Measurements from ENCODE around the gene ADAMTS14. TPM values are rescaled to one million over a fixed set of nuclear protein-coding genes. Genes with fewer than 3 reads are reported as not detected.
A peak's percentile ranks its signal among the peaks of the same experiment; 100 is the strongest.

ADAMTS14 gene
- total RNA-seq, 1 donor from 2014 or later: 1.9 TPM

DNA sequence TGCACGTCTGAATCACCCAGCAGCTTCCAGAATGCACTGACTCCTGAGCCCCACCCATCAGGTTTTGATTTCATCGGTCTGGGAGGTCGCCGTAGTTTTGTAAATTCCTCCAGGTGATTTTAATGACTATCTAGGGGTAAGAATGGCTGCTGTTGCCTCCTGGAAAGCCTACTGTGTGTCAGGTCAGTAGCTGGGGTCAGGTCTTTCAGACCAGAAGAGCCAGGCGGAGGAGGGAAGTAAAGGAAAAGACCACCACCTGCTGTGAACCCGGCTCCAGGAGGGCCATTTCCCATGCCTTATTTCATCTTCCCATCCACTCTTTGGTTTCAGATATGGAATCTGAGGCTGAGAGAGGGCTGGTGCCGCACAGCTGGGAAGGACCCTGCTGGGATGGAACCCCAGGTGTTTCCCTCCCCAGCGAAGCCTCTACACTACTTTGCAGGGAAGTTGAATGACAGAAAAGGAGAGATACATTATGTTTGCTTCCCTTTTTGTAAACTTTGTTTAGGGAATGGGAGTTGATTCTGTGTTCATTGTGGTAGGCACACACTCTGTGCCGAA, 19.8 kb downstream of the ADAMTS14 start:
- no peak for DNase-seq (ENCODE audit: low read depth)

DNA sequence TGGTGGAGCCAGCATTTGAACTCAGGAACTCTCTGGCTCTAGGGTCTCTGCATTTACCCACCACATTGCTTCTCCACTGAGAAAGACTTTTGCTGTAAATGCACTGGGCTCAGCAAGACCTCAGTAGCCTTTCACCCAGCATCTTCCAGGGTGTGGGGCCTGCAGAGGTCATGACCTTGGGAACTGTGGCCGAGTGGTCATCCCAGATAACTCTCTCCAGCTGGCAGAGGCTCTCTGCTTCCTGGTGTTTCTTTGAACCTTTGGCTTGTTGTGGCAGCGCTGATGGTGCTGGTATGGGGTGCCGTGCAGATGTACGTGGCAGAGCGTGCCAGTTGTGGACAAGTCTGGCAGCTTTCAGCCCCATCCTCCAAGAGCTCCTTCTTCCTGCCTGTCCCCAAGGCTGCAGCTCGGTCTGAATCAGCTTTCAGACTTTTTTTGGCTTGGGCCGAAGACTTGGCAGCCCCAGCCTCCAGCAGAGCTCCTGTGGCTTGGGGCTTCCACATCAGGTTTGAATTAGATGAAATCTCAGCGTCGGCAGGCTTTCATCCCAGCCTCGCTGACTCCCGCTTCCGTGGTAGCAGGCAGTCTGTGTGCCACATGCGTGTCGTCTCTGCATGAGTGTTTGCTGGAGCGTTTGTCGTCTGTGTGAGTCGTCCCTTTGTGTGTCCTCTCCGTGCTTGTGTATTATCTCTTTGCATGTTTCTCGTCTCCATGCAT, 21.5 kb downstream of the ADAMTS14 start:
- DNase-seq (ENCODE audit: low read depth): no peak

DNA sequence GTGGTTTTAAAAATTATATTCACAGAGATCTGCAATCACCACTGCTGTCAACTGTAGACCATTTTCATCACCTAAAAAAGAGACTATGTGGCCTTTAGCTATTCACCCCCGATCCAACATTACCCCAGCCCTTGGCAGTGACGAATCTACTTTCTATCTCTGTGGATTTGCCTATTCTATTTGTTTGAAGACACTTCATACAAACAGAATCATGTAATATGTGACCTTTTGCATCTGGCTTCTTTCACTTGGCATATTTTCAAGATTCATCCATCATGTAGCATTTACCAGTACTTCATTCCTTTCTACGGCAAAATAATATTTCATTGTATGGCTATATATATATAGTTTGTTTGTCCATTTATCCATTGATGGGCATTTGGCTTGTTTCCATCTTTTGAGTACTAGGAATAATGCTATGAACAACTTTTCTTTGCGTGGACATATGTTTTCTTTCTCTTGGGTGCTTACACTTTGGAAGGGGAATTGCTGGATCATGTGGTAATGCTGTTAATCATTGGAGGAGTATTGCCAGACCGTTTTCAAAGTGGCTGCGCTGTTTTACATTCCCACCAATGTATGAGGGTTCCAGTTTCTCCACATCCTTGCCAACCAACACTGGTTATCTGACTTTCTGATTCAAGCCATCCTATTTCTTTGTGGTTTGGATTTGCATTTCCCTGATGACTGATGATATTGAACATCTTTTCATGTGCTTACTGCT, 22.3 kb downstream of the ADAMTS14 start:
- DNase-seq (ENCODE audit: low read depth): peak; percentile 44

DNA sequence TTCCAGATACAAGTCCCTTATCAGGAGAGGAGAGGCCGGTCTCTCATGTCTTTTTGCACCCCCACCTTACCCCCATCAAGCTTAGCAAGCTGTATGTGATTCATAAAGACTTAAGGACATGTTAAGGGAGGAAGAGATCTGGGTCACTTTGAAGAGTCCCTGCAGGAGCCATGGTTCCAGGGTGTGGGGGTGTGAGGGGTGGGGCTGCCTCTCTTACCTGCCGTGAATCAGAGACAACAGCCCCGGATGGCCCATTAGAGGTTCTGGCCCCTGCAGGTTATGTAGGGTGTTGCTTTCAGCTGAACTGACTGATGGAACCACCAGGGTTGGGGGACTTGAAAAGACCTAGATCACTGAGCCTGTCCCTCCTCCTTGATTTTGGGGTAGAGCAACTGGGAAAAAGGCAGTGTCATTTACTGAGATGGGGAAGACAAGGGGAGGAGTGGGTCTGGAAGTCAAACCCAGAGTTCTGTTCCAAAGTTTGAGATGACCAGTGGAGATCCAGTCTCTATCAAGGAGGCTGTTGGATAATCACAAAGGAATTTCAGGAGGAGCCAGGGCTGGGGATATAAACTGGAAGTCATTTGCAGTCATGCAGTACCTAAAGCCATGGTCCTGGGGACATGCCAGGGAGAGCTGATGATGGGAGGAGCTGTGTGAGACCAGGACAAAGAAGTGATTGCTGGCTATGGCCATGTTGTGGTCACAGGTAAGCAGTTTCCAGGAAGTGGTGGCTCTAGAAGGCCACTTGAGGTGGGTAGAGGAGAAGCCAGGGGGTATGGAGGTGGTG, 23.1 kb downstream of the ADAMTS14 start:
- peak; percentile 17 for DNase-seq (ENCODE audit: low read depth)

DNA sequence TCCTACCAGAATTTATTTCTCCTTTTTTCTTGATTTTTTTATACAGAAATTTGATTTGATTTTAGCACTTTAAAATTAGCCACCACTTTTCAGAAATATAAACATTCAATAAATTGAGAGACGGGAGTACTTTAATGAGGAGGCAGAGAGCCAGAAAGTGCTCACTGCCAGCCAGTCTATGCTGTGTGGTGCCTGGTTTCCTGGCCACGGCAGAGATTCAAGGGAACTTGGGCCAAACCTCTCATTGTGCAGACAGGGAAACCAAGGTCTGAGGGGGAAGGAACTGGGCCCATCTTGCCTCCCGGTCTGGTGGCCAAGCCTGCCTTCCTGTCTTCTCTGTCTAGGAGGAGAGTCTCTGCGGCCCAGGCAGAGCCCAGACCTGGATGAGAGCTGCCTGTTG, 25.9 kb downstream of the ADAMTS14 start:
- DNase-seq (ENCODE audit: low read depth): no peak

DNA sequence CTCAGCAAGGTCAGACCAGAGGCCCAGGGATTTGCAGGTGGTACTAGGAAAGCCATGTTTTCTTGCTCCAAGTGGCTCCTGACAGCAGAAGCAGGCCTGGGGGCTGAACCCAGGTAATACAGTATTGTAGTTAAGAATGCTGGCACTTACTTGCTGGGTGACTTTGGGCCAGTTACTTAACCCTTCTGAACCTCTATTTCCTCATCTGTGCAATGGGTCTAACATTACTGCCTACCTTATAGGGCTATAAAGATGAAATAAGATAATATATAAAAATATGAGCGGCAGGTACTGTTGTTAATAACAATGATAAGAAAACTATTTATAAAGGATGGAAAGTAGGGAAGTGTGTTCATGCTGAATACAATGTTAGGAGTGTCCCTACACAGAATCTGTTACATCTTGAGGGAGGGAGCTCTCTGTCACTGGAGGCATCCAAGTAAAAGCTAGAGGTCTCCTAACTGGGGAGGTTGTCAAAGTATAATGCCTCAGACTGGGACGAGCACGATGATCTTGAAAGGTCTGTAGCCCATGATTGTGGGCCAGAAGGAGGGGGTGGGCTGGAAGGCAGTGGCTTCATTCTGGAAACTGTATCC, 26.9 kb downstream of the ADAMTS14 start:
- no peak for DNase-seq (ENCODE audit: low read depth)

DNA sequence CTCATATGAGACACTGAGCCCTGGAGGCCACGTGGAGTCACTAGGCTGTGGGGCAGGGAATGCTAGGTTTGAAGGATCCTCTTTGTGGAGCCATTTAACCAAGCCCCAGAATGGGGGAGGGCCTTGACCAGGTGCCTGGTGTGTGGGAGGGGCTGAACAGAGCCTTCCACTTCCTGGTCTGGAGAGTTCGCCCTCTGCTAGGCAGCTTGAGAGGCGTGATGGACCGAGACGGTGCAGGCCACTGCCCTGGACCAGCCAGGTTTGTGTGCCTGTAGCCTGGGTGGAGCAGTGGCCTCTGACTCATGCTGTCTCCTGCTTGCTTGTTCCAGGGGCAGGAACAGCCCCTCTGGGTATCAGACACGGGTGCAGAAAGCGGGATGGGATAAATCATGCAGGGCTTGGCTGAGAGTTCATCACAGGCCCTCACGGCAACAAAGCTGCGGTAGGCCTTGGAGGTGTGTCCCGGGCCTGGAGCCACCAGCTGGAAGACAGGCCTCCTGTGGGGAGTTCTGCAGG, 27.4 kb downstream of the ADAMTS14 start:
- DNase-seq (ENCODE audit: low read depth): peak; percentile 43

DNA sequence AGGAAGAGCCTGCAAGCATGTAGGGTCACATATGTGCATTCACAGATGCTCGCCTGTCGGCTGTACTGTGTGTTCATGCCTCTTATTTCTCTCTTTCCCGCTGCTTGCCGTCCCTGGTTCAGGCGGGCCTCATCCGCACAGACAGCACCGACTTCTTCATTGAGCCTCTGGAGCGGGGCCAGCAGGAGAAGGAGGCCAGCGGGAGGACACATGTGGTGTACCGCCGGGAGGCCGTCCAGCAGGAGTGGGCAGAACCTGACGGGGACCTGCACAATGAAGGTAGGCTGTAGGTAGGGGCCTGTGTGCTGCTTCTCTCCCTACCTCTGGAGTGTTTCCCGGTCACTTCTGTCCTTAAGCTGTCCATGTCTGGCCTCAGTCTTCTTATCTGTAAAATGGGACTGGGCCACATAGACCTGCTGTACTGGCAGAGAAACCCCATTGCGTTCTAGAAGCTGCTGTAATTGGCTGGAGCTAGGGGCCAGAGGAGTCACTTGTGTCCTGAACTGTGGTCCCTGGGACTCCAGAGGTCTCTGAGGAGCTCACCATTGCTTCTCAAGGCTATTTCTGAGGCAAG, 30.0 kb downstream of the ADAMTS14 start:
- DNase-seq (ENCODE audit: low read depth): no peak

DNA sequence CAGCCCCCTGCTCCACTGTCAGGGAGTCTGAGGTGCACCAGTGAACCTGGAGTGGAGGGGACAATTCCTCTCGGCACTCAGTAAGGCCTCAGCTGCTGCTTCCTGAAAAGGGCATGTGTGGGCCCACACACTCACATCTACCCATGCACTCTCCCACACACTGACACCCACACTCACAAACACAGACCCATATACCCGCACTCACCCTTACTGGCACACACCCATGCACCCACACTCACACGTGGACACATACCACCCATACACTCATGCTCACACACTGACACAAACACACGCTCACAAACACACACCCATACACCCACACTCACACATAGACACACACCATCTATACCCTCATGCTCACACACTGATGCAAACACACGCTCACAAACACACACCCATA, 31.9 kb downstream of the ADAMTS14 start:
- DNase-seq (ENCODE audit: low read depth): no peak

DNA sequence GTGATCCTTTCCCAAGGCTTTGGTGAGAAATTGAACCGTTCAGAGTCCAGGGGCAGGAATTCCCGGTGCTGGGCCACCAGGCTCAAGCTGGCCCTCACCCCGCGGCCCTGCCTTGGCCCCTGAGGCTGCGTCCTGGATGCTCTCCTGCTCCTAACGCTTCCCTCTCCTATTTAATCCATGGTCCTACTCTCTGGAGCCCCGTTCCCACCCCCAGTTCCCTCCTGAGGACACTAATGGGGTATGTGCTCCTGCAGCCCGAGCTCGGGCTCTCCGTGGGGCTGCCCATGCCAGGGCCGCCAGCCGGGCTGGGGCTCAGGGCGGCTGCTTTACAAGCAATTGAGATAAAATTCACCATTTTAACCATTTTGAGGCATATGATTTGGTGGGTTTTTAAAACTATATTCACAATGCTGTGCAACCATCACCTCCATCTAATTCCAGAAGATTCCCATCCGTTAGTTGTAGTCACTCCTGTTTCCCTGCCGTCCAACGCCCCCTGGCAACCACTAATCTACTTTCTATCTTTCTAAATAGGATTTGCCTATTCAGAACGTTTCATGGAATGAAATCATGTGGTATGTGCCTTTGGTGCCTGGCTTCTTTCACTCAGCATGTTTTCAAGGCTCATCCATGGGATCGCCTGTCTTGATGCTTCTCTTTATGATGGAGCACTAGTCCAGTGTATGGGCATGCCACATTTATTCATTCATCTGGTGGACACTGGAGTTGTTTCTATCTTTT, 33.0 kb downstream of the ADAMTS14 start:
- no peak for DNase-seq (ENCODE audit: low read depth)

DNA sequence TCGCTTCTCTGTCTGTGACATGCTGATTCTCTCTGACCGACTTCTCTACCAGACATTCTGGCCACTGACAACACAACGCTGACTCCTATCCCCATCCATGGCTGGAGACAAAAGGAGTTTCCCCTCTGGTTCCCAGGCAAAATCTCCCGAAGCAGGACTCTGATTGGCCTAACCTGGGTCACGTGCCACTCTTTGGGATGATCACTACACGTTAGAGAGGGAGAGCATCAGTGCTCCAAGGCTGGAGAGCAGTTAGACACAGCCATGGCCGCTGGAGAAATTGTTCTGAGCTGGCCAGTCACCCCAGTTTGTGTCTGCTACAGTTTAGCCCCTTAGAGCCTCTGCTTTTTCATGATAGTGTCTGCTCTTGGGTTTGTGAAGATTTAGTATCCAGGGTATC, 38.9 kb downstream of the ADAMTS14 start:
- DNase-seq (ENCODE audit: low read depth): no peak

DNA sequence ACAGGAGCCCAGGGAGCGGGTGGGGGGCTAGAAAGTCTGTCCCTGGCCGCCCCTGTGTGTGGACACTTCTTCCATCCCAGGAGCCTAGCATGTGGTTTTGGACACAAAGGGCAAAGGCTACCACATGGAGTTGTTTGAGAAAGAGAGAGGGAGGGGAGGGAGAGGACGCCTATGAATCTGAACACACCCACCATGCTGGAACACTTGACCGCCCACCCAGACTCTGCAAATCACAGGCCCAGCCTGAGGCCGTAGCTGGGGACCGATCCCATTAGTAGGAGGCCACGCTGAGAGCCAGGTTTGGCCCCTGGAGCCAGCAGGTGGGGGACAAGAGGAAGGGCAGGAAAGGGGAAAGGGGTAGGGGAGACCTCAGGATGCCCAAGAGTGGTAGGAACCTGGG, 39.6 kb downstream of the ADAMTS14 start:
- DNase-seq (ENCODE audit: low read depth): no peak

DNA sequence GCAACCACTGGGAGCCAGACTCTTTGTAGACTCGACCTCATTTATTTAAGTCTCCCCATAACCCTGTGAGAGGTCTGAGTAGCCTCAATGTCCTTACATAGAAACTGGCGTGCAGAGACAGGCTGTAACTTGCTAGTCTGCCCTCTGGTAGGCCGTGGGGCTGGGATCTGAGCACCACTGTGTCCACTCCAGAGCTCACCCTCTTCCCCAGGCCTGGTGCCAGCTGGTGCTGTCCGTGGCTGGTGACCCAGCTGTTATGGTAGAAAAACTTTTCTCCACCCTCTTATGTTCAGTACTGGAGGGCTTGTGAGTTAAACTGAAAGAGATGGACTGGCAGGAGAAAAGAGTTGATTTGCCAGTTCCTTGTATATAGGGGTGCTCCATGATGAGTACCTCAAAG, 41.9 kb downstream of the ADAMTS14 start:
- no peak for DNase-seq (ENCODE audit: low read depth)

DNA sequence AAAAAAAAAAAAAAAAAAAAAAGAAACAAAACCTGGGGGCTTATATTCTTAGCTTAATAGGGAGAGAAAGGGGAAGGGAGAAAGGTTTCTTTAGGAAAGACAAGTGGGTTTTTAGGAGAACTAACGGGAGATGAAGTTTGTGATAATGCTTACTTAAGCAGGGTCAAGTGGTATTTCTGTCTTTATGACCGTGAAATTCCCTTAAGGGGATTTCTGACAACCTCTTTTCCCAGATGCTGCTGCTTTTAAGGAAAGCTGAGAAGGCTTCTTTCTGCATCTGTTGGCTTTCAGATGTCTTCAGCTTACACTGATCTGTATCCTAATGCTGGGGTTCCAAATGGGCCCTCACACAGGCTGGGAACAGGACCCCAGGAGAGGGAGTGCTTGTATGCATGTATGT, 42.6 kb downstream of the ADAMTS14 start:
- no peak for DNase-seq (ENCODE audit: low read depth)

DNA sequence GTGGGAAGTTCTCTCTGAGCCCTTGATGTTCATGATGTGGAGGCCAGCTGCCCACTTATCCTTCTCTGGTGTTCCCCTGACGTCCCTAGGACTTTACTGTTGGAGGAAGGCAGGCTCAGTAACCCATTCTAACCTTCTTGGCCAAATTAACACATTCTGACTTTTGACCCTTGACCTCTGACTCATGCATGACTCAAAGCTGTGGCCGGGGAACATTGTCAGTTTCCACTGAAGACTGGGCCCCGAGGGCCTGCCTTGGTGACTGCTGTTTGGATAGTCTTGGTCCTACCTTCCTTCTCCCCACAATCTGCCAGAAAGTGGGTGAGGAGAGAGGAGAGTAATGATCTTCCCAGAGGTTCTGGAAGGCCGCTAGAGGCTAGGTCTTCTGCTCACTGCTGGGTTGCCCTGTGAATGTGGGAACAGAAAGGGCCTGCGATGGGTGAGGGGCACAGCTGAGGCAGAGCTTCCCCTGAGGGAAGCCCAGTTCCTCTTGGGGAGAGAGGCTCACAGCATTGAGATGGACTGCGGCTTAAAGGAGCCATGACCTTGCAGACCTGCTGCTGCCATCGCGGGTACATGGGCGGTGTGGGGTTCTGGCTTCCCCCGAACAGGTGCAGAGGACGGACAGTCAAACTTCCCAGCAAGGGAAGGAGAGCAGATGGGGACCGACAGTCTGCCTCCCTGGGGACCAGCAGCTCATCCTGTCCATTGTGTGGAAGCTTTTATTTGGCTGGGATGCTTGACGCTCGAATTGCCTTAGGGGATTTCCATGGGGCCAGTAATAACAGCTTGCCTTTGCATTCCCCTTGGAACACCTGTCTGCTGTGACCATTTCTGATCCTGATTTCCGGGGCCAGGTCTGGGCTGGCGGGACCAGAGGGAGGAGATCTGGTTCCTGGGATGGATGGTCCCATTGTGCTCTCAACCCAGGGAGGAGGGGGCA, 43.8 kb downstream of the ADAMTS14 start:
- peak; percentile 72 for DNase-seq (ENCODE audit: low read depth)

DNA sequence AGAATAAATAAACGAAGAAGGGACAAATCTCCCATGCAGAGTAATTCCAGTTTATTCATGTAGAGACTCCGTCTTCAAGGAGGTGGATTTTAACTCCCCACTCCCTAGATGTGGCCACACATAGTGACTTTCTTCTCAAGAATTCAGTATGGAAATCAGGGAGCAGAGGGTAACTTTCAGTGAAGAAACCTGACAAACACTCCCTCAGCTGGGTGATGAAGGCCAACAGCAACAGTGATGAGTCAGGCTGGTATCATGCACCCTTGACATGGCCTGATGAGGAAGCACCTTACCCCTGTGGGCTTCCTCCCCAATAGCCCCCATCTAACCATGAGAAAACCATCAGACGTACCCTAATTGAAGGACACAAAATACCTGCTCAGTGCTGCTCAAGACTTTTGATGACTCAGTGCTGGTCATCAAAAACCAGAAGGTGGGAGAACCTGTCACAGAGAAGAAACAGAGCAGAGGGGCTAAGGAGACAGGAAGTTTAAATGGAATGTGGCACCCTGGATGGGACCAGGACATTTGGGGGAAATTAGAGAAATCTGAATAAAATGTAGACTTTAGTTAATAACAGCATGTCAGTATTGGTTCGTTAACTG, 50.6 kb downstream of the ADAMTS14 start:
- DNase-seq (ENCODE audit: low read depth): peak; percentile 91

DNA sequence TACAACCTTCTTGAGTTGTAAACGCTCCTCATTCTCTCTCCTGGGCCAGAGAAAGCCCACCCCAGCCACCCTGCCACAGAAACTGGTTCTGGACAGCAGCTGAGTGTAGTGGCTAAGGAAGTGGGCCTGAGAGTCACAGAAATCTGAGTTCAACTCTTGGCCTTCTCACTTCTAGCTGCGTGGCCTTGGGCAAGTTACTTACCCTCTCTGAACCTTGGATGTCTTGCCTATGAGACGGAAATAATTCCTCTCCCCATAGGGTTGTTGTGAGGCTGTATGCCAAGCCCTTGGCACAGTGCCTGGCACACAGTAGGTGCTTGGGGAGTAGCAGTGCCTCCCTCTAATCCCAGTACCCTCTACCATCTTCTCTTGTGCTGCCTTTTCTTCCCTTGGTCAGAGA, 51.5 kb downstream of the ADAMTS14 start:
- DNase-seq (ENCODE audit: low read depth): no peak

DNA sequence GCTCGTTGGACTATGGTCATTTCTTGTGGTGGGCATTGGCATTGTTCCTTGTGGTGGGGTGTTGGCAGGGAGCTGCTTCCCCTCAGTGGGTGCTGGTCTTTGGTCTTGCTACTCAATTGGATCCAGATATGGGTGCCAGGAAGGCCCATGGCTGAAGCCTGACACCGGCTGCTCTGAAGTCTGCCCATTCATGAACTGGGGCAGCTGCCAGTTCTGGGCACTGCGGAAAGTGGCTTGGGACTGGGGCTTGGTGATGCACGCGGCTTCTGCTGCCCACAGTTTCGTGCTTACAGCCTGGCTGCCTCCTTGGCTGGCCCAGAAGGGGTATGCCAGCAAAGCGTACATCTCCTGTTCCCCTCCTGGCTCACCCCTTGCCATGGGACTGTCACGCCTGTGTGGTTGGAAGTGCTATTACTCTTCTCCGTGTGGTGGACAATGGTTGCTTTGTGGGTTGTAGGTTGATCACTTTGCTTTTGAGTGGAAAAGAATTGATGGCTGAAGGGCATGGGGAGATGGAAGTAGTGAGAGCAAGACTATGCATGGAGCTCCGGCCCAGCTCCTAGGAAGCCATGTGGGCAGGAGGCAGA, 54.7 kb downstream of the ADAMTS14 start:
- no peak for DNase-seq (ENCODE audit: low read depth)

DNA sequence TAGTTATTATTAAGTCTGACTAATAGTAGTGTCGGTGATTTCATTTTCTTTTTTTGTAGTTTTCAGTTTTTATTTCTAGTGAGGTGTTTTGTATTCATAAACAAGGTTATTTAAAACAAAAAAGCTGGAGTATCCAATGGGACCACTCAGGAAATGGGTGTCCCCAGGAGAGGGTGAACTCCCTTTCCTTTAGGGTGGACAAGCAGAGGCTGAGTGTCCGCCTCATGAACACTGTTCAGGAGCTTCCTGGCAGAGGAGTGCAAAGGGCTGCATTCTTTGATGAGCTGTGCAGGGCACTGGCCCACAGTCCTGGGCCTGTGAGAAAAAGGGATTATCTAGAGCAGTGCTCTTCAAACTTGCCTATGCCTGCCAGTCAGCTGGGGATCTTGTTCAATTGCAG, 56.0 kb downstream of the ADAMTS14 start:
- DNase-seq (ENCODE audit: low read depth): no peak

Data from renal cortical epithelial cell (primary cell).